ENCODE results near the gene NEK6. TPM values are rescaled to one million over a fixed set of nuclear protein-coding genes. Genes with fewer than 3 reads are reported as not detected.

NEK6 gene
- total and polyA plus RNA-seq, 8 donors = 38.4 to 132 (median 45.0) TPM

DNA sequence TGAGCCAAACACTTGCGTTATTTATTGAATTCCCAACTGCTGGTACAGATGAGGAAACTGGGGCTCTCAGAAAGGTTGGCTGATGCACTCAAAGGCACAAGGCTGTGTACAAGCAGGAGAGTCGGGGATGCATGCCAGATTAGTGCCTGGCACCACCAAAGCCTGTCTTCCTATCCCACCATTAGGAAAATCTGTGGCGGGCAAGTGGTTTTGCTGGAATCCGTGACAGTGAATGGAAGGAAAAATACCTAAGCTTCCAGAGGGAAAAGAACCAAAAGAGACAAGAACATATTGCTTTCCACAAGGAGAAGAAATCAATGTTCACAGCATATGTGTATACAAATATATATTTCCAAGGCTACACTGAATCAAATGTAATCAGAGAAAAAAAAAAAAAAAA, 106.4 kb downstream of the NEK6 start:
- intact Hi-C loops (cut with DNase I) = no loop called here
- TF ChIP-seq, protein P1, sequence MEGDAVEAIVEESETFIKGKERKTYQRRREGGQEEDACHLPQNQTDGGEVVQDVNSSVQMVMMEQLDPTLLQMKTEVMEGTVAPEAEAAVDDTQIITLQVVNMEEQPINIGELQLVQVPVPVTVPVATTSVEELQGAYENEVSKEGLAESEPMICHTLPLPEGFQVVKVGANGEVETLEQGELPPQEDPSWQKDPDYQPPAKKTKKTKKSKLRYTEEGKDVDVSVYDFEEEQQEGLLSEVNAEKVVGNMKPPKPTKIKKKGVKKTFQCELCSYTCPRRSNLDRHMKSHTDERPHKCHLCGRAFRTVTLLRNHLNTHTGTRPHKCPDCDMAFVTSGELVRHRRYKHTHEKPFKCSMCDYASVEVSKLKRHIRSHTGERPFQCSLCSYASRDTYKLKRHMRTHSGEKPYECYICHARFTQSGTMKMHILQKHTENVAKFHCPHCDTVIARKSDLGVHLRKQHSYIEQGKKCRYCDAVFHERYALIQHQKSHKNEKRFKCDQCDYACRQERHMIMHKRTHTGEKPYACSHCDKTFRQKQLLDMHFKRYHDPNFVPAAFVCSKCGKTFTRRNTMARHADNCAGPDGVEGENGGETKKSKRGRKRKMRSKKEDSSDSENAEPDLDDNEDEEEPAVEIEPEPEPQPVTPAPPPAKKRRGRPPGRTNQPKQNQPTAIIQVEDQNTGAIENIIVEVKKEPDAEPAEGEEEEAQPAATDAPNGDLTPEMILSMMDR (IDR thresholded peaks at IDR 0.05) = no peak
- peaks cover 0 to 20% of the 10 kb centered on the region in 2 donors for H3K36me3 ChIP-seq
- H3K9me3 ChIP-seq = no peaks in the 10 kb centered on the region
- H3K4me1 ChIP-seq = peaks cover 0 to 14% of the 10 kb centered on the region in 2 donors
- no peak overlapping the region for H3K4me3 ChIP-seq
- ATAC-seq = no peak
- H3K27ac ChIP-seq = no peak overlapping the region
- no peaks in the 10 kb centered on the region for H3K27me3 ChIP-seq
- DNase-seq = no peak

DNA sequence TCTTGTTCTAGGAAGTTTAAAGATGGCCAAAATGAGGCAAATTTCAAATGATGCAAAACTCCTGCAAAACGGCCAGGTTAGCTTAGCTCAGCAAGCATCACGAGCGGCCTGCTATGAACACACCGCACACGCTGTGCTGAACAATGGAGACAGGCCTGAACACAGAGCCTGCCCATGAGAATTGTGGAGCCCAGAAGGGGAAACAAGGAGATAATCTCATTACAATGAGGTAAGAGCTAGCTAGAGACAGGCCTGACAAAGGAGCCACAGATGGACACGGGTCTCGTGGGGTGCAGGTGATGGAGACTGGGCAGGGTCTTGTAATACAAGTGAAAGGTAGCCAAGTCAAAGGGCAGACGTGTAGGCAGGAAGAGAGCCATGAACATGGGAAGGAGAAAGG, 107.3 kb downstream of the NEK6 start:
- no peak for DNase-seq
- TF ChIP-seq, protein P1 (IDR thresholded peaks at IDR 0.05) = no peak
- ATAC-seq = no peak
- intact Hi-C loops (cut with DNase I) = no loop called here
- Histone ChIP-seq H3K9me3 (no peaks in the 10 kb centered on the region), H3K27me3 (no peaks in the 10 kb centered on the region), H3K4me1 (peaks cover 0 to 22% of the 10 kb centered on the region in 2 donors), H3K36me3 (peaks cover 0 to 20% of the 10 kb centered on the region in 2 donors), H3K4me3 (no peak overlapping the region), H3K27ac (no peak overlapping the region)

DNA sequence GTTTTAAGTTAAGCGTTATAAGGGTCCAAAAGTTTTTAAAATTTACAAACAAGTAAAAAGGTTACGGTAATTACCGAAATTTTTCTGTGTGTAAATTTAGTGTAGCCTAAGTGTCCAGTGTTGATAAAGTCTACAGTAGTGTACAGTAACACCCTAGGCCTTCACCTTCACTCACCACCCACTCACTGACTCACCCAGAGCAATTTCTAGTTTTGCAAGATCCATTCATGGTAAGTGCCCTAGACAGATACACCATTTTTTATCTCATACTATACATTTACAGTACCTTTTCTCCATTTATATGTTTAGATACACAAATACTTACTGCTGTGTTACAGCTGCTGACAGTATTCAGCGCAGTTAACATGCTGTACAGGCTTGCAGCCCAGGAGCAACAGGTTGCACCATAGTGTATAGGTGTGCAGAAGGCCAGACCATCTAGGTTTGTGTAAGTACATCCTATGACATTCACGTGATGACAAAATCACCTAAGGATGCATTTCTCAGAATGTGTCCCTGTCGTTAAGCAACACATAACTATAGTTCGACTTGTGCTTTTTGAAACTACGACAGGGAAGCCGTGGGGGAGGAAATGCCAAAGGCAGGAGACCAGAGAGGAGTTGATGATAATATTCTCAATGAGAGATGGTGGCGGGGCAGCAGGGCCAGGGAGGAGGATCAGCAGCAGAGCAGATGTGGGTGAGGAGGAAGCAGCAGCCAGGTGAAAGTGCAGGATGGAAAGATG, 108.9 kb downstream of the NEK6 start:
- TF ChIP-seq, protein P1 (IDR thresholded peaks at IDR 0.05) = no peak
- ATAC-seq = peak; percentile 17

DNA sequence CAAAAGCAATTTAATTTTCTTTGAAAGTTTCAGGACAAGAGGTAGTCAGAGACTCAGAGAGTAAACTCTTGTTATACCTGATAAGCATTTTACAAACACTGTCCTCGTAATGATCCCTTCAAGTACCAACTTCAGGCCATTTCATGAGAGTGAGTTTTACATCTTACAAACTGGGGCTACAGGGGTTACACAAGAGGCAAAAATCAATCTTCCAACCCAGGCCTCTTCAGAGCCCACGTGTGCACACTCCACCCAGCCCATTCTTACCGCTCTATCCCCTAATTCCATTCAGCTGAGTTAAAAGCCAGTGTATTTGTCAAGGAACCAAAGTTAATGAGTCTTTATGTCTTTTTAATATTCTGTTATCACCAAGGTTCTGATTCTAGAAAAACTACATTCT, 110.9 kb downstream of the NEK6 start:
- TF ChIP-seq, protein P1 (IDR thresholded peaks at IDR 0.05) = no peak
- DNase-seq = no peak
- Histone ChIP-seq H3K4me1 (peaks cover 3 to 46% of the 10 kb centered on the region in 2 donors), H3K4me3 (no peak overlapping the region), H3K27ac (no peak overlapping the region), H3K36me3 (peaks cover 0 to 8% of the 10 kb centered on the region in 2 donors), H3K27me3 (no peaks in the 10 kb centered on the region), H3K9me3 (no peaks in the 10 kb centered on the region)
- intact Hi-C loops (cut with DNase I) = no loop called here
- ATAC-seq = peak; percentile 80

More for the DNA sequence above, 108.9 kb downstream of the NEK6 start:
- Histone ChIP-seq H3K4me3 (no peak overlapping the region), H3K27ac (no peak overlapping the region), H3K36me3 (peaks cover 0 to 16% of the 10 kb centered on the region in 2 donors), H3K4me1 (peaks cover 3 to 38% of the 10 kb centered on the region in 2 donors), H3K9me3 (no peaks in the 10 kb centered on the region), H3K27me3 (no peaks in the 10 kb centered on the region)
- no peak for DNase-seq
- intact Hi-C loops (cut with DNase I) = no loop called here

DNA sequence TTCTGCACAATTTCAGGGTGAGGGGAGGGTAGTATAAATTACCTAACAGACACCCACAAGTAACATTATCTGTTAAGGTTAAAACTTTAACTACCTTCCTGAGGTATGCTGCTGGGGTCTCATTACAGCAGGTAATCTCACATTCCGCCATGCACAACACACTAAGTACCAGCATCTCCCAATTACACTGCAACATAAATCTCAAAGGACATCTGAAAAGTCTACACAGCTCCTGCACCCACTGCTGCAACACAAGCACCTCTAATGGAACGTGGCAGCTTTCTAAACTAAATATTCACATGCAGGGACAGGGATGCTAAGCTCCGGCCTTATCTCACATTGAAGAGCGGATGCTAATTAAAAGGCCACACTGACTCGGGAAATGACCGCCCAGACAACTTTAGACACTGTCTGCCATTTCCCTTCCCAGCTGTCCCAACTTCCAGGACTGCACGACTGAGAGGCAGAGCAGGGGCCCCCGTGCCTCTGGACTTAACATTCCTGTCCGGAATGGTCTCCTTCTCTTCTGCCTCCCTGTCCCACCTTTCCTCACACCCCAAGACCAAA, 111.6 kb downstream of the NEK6 start:
- DNase-seq (no peak), ATAC-seq (no peak)
- Histone ChIP-seq H3K27ac (no peak overlapping the region), H3K4me3 (no peak overlapping the region), H3K27me3 (no peaks in the 10 kb centered on the region), H3K4me1 (peaks cover 3 to 46% of the 10 kb centered on the region in 2 donors), H3K36me3 (peaks cover 0 to 4% of the 10 kb centered on the region in 2 donors), H3K9me3 (no peaks in the 10 kb centered on the region)
- TF ChIP-seq, protein P1 (IDR thresholded peaks at IDR 0.05) = no peak
- intact Hi-C loops (cut with DNase I) = no loop called here

Data from left lung (tissue), 10 donors.